ENCODE data around the gene TP53I11. TPM values are rescaled to one million over a fixed set of nuclear protein-coding genes. Genes with fewer than 3 reads are reported as not detected.
A peak's percentile ranks its signal among the peaks of the same experiment; 100 is the strongest.

The TP53I11 gene
- total RNA-seq, 1 experiment from 2014 or later = 17.7 TPM

GRCh38 chr11:44978961-44979331 is 28.3 kb upstream of the TP53I11 start:
- Mint-ChIP-seq H3K4me3 (ENCODE audit: unreplicated experiment) (no peak overlapping the region), H3K36me3 (ENCODE audit: insufficient read depth, unreplicated experiment) (no peaks in the 10 kb centered on the region), H3K4me1 (ENCODE audit: insufficient read depth, unreplicated experiment) (peaks cover 10% of the 10 kb centered on the region), H3K9me3 (ENCODE audit: unreplicated experiment) (no peaks in the 10 kb centered on the region), H3K27me3 (ENCODE audit: insufficient read depth, unreplicated experiment) (no peaks in the 10 kb centered on the region), H3K27ac (ENCODE audit: low read depth, unreplicated experiment) (no peak overlapping the region)
- ChIA-PET POLR2A (interaction anchor here (1.2 to 1.4 kb wide), 3 partner anchors 10 to 67 kb away, joined by 3 to 8 read pairs (median 3); no protein-coding TSS in a partner anchor), CTCF (interaction anchor here (0.6 kb wide), 2 partner anchors 21 to 580 kb away, joined by 3 read pairs; no protein-coding TSS in a partner anchor)
- intact Hi-C loops (cut with micrococcal nuclease) = no loop called here
- TF ChIP-seq CTCF (IDR thresholded peaks at IDR 0.05; ENCODE audit: unreplicated experiment) = no peak
- peak; percentile 49 for DNase-seq (ENCODE audit: unreplicated experiment)
- BruUV-seq (replicated peaks) = no TSS peak

GRCh38 chr11:44978274-44978960 is 27.7 kb upstream of the TP53I11 start:
- no peaks in the 10 kb centered on the region for H3K27me3 Mint-ChIP-seq (ENCODE audit: insufficient read depth, unreplicated experiment)
- ChIA-PET POLR2A (interaction anchor here (1.2 to 1.4 kb wide), 3 partner anchors 10 to 68 kb away, joined by 3 to 8 read pairs (median 3); no protein-coding TSS in a partner anchor), CTCF (interaction anchor here (0.6 kb wide), 1 partner anchor 21 kb away, joined by 3 read pairs; no protein-coding TSS in a partner anchor)
- H3K27ac Mint-ChIP-seq (ENCODE audit: low read depth, unreplicated experiment) = no peak overlapping the region
- no peak overlapping the region for H3K4me3 Mint-ChIP-seq (ENCODE audit: unreplicated experiment)
- no TSS peak for BruUV-seq (replicated peaks)
- no peak for TF ChIP-seq CTCF (IDR thresholded peaks at IDR 0.05; ENCODE audit: unreplicated experiment)
- H3K4me1 Mint-ChIP-seq (ENCODE audit: insufficient read depth, unreplicated experiment) = peaks cover 10% of the 10 kb centered on the region
- no peak for DNase-seq (ENCODE audit: unreplicated experiment)
- intact Hi-C loops (cut with micrococcal nuclease) = no loop called here
- H3K36me3 Mint-ChIP-seq (ENCODE audit: insufficient read depth, unreplicated experiment) = no peaks in the 10 kb centered on the region
- no peaks in the 10 kb centered on the region for H3K9me3 Mint-ChIP-seq (ENCODE audit: unreplicated experiment)

- H3K4me3 Mint-ChIP-seq (ENCODE audit: unreplicated experiment) = no peak overlapping the region
- H3K9me3 Mint-ChIP-seq (ENCODE audit: unreplicated experiment) = no peaks in the 10 kb centered on the region
- H3K27ac Mint-ChIP-seq (ENCODE audit: low read depth, unreplicated experiment) = no peak overlapping the region
- no TSS peak for BruUV-seq (replicated peaks)
- DNase-seq (ENCODE audit: unreplicated experiment) = no peak
- ChIA-PET POLR2A (interaction anchor here (0.6 kb wide), 1 partner anchor 188 kb away, joined by 6 read pairs; no protein-coding TSS in a partner anchor), CTCF (interaction anchor here (0.6 to 1.3 kb wide), 2 partner anchors 11 to 66 kb away, joined by 3 to 6 read pairs; no protein-coding TSS in a partner anchor)
- intact Hi-C loops (cut with micrococcal nuclease) = no loop called here
- H3K4me1 Mint-ChIP-seq (ENCODE audit: insufficient read depth, unreplicated experiment) = peaks cover 10% of the 10 kb centered on the region
- H3K36me3 Mint-ChIP-seq (ENCODE audit: insufficient read depth, unreplicated experiment) = no peaks in the 10 kb centered on the region
- H3K27me3 Mint-ChIP-seq (ENCODE audit: insufficient read depth, unreplicated experiment) = no peaks in the 10 kb centered on the region
- TF ChIP-seq CTCF (IDR thresholded peaks at IDR 0.05; ENCODE audit: unreplicated experiment) = peak; percentile 3
Measured at GRCh38 chr11:44977493-44977984, 26.9 kb upstream of the TP53I11 start.

- Mint-ChIP-seq H3K36me3 (ENCODE audit: insufficient read depth, unreplicated experiment) (no peaks in the 10 kb centered on the region), H3K4me1 (ENCODE audit: insufficient read depth, unreplicated experiment) (peaks cover 10% of the 10 kb centered on the region), H3K9me3 (ENCODE audit: unreplicated experiment) (no peaks in the 10 kb centered on the region), H3K27me3 (ENCODE audit: insufficient read depth, unreplicated experiment) (no peaks in the 10 kb centered on the region), H3K27ac (ENCODE audit: low read depth, unreplicated experiment) (no peak overlapping the region), H3K4me3 (ENCODE audit: unreplicated experiment) (no peak overlapping the region)
- no peak for TF ChIP-seq CTCF (IDR thresholded peaks at IDR 0.05; ENCODE audit: unreplicated experiment)
- ChIA-PET POLR2A (no interaction called here), CTCF (interaction anchor here (0.6 to 1.3 kb wide), 6 partner anchors 8 to 262 kb away, joined by 3 to 6 read pairs (median 3); no protein-coding TSS in a partner anchor)
- intact Hi-C loops (cut with micrococcal nuclease) = no loop called here
- no TSS peak for BruUV-seq (replicated peaks)
- DNase-seq (ENCODE audit: unreplicated experiment) = no peak
Measured at GRCh38 chr11:44976576-44976975, 25.9 kb upstream of the TP53I11 start.

Measured in MCF 10A (cell line).